ENCODE results near the gene SCG5.

Gene SCG5

DNA sequence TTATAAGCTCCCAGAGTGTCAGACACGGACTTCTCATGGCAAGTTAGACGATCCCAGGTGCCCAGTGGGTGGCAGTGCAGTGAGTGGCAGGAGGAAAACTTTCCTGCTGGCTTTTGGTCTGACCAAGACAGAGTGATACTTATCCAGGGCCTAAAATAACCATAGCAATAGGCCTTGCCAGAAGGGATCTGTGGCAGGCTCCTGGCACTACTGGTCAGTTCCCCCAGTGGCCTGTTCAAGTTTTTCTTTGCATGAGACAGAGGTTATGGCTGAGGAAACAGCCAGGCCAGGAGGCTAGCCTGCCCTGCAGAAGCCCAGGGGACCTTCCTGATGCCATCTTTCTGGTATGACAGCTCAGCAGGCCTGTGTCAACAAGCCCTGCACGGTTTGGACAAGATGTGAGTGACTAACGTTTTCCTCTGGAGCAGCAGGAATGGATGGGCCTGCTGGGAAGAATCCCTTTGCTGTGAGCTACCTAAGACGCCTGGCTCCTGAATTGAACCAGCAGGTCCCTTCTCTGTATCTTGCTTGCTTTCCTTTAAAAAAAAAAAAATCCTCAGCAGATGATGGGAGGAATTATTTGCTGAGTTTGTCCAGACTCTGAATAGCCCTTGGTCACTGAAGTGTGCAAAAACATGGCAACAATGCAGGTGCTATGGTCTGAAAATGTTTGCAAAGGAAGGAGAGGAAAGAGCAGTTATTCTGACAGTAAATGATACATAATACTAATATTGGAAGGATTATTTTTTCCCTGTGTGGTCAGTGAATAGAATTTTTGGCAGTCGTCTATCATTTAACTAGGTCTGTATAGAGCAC lies 18.0 kb downstream of the SCG5 start:
- no peak for DNase-seq (ENCODE audit: low read depth in 2 of 2)

DNA sequence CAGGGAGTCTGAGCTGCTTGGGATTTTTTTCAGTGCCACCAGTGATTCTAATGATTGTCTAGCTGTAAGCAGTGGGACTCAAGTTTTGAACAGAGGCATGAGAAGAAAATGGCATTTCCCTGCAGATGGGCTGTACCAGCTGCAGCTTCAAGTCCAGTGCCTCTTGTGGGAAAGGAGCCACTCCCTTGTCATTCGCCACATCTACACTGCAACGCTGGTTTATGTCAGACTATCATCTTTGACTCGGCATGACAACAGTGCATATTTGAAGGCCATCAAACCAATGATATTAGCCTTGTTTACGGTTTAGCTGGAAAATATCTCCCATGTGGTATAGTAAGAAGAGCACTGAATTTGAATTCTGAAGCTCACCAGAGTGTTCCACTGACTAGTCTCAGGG lies 22.2 kb downstream of the SCG5 start:
- DNase-seq (ENCODE audit: low read depth in 2 of 2), result no peak

DNA sequence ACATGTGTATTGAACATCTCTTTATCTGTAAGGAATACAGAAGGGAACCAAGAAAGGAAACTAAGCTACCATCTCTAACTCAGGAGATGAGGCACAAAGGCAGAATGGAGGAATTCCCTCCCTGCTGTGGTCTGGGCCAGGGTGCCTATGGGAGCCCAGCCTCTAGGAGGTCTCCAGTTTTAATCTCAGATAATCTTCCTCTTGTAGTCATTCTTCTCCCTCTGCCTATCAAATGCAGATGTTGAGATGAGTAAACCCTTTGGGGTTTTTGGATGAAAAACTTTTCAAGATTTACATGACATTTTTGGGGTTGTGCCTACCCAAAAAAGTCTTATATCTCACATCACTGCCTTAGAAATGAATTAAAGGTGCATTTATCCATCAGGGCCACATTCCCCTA lies 23.3 kb downstream of the SCG5 start:
- no peak for DNase-seq (ENCODE audit: low read depth in 2 of 2)

DNA sequence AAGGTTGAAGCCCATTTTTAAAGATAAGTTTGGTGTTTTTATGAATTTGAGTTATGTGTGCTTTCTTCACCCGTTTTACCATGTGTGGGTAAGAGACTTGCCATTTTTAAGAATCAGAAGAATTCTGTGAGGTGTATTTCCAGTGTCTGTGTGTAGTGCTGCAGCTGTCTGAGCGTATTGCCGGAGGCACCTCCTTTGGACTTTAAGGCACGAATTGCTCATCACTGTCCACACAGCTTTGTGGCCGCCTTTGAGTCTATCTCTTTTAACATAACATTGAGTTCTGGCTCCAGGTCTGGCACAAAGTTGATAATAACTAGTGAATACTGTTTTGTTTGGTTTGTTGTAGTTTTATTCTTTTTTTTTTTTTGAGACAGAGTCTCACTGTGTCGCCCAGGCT lies 25.8 kb downstream of the SCG5 start:
- no peak for DNase-seq (ENCODE audit: low read depth in 2 of 2)

DNA sequence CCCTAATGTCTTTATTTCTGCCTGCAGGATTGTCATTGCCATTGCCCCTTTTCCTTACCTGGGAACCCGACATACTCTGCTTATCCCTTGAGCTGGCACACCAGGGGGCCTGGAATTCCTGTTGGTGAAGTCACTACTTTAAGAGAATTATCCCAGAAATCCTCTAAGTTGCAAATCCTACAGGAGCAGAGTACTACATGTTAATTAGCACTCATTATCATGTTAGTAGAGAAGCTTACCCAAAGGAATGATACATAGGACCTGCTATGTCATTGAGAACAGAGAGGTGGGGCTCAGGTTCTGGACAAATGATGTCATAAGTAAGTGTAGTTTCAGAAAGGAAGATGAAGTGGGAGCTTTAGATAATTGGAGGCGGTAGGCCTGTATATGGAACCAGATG lies 27.4 kb downstream of the SCG5 start:
- DNase-seq (ENCODE audit: low read depth in 2 of 2), result no peak

DNA sequence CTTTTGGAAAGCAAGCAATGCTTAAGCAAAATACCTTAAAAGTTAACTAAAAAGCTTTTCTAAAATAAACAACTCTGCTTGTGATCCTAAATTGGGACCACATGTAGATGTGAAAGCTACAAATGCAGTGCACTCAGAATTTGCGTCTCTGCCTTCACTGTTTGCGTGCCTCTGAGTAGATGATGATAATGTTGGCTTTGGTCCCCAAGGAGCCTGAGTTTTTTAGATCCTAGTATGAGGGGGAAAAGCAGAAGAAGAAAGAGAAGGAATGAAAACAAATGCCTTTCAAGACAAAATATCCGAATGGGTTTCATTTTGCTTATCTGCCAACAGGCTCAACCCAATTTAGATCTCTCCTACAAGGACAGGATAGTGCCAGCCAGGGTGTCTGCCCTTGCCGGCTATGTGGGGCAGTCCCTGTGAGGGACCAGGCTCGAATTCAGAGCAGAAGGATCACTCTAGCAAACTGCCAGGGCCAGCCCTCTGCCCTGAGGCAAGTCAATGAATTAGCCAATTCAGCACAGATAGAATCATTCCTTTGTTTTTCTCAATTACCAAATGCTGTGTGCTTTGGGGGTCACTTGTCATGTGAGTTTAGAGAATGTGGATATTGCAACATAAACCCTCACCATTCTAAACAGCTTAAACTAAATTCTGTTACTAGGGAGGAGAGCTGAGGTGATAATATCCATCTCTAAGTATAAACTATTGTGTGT lies 28.5 kb downstream of the SCG5 start:
- DNase-seq (ENCODE audit: low read depth in 2 of 2), result no peak

DNA sequence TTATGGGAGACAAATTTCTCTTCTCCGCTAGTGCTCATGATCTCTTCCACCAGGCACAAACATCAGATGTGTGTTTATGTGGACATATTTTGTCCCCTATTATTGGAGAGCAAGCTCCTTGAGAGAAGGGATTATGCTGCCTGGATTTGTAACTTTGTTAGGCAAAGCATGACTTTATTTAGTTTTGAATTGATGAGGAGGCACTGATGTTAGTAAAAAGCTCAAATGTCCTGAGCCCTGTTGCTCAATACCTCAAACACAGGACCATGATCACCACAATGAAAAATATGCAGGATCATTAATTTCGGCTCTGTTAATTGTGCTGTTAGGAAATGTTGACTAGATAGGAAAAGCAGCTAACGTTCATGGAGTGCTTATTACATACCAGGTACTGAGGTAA lies 29.1 kb downstream of the SCG5 start:
- no peak for DNase-seq (ENCODE audit: low read depth in 2 of 2)

DNA sequence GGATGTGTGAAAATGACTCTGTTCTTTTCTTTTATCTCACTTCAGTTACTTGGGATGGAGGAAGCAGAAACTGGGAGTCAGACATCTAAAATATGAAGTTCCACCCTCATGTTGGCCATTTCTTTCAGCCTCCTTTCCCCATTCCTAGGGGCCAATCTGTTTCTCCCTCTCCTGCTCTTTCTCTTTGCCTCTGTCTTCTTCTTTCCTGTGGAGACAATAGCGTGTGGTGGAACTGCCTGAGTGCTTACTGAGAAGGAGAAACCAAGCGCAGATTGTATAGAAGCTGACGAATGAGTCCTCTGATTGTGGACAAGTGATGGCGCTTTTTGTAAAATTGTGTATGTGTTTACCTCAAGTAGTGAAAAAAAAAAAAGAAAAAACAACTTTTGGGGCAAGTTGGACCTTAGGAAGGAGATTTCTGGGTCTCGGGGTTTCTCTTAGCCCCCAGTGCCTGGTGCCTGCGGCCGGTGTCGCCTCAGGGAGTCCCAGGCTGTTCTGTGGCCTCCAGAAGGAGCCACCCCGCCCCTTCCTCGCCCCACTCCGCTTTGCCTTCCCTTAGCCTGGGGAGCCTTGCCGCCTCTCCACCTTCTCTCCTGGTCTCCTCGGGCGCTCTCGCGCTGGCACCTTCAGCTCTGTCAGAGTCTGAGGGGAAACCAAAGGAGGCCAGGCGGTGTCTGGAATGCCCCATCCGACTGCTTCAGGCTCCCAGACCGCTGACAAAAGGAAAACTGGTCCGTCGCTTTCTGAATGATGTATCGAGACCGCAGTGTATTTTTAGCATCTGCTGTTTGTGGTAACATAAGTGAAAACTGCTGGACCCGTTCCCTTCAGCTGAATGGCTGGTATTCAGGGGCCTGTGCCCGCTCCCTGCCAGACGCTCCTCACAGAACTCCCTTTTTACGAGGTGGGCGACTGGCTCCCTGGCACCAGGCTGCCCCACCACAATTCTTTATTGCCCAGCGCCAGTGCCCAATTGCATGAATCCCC lies 30.1 kb downstream of the SCG5 start:
- no peak for DNase-seq (ENCODE audit: low read depth in 2 of 2)

DNA sequence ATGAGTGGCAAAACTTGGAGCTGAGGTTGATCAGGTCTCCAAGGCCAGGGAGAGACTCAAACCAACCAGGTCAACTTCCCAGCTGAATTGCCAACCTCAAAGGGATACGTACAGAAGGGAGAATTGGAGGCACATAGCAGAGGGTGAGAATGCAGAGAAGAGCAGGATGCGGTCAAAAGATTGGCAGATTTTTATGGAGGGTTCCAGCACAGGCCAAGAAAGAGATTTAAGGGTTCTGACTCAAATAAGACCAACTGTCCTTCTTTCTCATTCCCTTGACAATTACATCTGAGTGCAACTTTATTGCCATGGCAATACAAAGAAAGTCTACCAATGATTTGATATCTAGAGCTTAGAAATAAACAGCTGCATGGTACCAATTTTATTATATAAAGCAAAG lies 33.2 kb downstream of the SCG5 start:
- DNase-seq (ENCODE audit: low read depth in 2 of 2), result no peak

DNA sequence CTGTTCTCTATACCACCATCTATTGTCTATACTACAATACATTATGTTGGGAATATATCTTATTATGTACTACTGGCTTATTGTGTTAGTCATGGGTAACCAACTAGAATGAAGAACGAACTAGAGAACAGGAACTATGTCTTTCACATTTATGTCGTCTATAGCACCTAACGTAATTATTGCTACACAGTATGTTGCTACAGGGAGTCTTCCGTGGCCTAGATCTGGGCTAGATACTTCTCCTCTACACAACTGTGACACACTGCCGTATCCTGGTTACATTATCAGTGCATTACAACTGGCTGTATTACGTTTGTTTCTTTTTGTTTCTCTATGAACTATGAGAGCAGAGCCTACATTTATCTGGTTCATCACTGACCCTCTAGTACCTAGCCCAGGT lies 34.0 kb downstream of the SCG5 start:
- DNase-seq (ENCODE audit: low read depth in 2 of 2), result no peak

DNA sequence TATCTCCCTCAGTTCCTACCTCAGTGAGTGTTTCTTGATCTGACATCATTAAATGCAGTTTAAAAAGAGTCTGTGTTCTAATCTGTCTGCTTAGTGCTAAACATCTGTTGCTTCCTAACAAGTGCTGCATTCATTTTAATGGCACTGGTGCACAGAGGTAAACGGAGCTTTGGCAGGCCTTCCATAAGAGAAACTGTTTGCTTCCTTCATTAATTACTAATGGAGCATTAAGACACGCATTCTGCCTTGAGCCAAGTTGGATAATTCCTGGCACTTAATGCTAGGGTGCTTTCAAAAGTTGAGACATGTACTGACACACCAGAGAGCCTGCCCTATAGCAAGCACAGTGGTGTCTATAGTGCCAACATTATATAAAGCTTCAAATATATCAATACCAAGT lies 34.7 kb downstream of the SCG5 start:
- DNase-seq (ENCODE audit: low read depth in 2 of 2), result no peak

DNA sequence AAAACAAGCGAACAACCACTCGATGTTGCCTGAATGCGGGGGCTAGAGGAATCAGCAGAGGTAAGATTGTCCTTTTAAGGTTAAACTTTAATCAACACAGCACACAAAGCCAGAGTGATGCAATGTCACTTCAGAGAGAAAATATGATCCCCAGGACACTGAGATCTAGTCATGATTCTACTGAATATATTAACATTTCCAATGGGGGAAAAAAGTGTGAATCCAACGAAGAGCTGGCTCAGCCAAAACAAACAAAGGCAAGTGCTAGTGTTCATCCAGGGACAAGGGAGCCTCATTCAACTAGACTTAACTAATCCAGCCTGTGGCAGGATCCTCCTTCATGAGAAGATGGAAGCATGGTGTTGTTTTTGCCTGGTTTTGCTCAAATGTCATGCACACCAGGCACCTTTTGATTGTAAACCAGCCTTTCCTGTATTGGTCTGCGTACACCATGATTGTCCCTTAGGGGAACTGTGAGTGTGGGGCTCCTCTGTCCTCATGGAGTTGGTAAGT lies 35.8 kb downstream of the SCG5 start:
- DNase-seq (ENCODE audit: low read depth in 2 of 2), result no peak

DNA sequence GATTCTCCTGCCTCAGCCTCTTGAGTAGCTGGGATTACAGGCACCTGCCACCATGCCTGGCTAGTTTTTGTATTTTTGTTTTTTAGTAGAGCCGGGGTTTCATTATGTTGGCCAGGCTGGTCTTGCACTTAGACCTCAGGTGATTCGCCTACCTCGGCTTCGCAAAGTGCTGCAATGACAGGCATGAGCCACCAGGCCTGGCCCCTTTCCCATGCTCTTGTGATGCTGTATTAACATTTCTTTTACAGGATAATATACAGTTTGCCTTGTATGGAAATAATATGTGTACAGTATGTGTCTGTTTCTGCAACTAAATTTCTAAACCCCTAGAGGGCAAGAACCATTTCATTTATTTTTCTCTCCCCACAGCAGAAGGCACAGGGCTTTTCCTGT lies 37.8 kb downstream of the SCG5 start:
- DNase-seq (ENCODE audit: low read depth in 2 of 2), result no peak

DNA sequence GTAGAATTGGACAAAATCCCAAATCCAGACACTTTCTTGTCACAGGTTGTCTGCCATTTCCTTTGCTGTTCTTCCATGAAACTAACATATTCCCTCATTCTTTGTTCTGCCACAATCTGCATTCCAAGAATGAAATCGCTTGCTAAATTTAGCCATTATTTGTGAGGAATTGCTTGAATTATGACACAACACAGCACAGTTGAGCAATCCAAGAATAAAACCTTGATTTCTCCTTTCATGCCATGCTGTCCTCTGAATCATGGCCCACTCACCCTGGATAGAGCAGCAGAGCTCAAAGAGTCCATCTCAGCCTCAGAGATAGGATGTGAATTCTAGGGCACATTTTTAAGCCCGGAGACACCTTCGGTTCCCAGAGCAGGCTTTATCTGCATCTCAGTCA lies 41.1 kb downstream of the SCG5 start:
- DNase-seq (ENCODE audit: low read depth in 2 of 2), result no peak

DNA sequence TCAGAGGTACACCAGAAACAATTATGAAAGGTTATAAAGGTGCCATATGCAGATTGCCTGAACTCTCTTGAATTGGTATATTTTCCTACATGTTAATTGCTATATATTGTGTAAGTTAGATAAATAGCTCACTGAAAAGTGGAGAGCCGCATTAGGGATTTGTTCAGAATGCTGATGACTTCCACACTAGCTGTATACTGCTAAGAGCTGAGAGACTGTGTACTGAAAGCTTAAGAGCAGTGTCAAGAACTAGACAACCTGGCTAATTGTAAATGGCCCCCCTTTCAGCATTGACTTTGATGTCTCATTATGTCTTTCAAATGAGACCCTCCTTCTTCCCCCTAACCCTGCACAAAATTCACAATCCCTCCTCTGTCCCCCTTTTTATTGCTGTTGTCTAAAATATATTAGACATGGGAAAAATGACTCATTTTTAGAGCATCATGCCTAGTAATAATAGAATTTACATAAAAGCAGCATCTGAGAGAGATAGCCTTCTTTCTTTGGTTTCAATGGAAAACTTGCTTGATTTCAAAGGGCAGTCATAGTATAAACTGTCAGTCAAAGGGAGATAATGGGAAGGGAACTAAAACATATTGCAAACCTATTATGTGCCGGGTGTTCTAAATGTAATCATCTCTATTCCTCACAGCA lies 41.6 kb downstream of the SCG5 start:
- no peak for DNase-seq (ENCODE audit: low read depth in 2 of 2)

DNA sequence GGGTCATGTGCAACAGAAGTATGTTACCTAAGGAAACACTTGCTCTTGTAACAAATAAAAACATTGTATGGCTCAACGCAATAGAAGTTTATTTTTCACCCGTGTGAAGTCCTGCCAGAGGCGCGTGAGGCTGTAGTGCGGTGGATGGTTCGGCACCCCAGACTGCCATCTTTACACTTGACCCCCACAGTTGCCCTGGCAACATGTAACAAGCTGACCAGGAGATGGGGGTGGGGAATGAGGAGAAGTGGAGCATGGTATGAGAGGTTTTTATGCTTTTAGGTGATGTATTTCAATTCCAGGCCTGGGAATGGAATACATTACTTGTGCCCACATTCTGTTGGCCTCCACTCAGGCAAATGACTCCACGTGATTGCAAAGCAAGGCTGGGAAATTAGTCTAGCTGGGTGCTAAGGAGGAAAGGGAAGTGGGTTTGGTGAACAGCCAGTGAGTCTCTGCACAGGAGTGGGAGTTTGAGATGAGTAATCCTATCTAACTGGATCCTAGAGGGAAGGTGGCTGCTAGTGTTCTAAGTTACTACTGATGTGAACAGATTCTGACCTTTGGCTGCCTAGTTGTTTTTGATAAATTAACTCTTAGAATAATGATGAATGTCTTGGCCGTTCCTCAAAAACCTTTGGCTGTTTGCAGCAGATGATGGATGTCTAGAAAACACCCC lies 42.5 kb downstream of the SCG5 start:
- no peak for DNase-seq (ENCODE audit: low read depth in 2 of 2)

DNA sequence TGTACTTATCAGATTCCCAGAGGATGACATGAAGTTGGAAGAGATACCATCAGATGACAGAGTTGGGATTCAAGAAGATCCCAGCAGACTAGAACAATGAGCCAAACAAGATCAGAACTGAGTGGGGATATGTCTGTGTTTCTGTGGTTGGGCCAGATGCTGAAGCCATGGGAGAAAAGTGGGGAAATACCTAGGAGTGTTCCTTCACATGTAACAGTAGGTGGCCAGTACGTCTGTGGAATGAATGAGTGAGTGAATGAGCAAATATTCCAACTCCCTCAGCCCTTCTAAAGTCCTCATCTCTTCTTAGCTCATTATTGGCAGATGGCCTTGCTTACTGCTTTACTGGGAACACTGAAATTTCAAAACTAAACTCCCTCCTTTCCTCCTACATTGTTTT lies 44.1 kb downstream of the SCG5 start:
- DNase-seq (ENCODE audit: low read depth in 2 of 2), result no peak

DNA sequence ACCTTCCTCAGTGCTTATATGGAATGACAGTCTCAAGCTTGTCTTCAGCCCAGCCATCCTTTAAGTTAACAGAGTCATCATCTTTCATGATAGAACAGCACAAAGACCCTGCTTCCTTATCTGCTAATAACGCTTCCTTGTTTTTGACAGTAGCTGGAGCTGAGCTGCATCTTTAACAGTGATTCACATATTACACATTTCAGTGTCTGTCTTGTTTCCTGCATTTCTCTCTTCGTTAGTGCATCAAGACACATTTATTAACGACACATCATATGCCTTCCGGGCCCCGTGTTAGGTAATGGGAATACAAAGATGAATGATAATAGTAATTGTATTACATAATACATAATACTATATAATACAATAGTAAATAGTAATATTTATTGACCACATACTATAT lies 46.0 kb downstream of the SCG5 start:
- no peak for DNase-seq (ENCODE audit: low read depth in 2 of 2)

DNA sequence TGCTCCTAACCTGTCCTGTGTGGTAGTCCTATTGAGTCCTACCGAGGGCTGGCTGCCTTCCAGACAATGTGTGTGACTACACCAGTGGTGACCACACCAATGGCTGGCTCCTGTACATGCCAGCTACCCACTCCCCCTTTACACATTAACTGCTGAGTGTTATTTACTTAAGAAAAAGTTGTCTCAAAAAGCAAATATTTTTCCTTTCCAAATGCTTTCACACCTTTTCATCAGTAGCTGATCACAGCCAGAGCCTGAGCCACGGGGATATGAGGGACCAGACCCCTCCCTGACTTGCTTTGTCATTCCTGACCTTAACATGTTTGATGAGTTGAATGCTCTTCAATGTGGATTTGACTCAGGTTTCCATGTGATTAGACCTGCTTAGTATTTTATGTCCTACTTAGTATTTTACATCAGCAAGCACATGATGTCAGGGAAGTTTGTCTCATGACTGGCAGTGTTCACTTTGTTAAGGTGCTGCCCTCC lies 46.7 kb downstream of the SCG5 start:
- no peak for DNase-seq (ENCODE audit: low read depth in 2 of 2)

DNA sequence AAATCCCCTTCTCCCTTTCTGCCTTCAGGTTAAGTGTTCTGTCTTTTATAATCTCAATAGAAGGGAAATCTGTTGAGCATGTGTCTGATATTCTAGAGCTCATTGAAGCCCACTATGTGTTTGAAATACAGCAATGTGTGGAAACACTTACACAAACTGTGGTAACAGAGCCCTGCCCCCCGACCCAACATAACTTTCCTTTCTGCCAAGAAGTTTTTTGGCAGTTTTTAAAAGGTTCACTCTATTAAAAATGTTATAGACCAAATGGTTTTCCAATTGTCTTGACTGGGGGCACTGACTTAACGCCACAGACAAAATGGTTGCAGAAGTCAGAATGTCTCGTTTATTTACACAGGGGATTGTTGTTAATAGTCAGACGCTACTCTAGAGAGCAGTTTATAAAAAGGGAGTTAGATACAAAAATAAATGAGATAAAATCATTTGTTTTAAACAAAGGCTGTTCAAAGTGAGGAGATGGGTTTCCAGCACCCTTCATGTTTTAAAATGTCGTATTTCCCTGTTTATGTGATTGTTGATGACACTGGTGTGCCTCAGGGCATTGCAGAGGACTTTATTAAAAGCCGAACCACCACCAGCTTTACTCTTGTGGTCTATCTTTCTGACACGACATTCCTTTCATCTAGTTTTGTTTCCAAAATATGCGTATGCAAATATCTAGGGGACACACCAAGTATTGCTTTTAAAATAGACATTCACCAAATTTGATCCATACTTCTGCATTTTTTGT lies 49.6 kb downstream of the SCG5 start:
- no peak for DNase-seq (ENCODE audit: low read depth in 2 of 2)

Data from stimulated activated CD4-positive, alpha-beta T cell treated with anti-CD3 and anti-CD28 coated beads, Interleukin-12 subunit alpha, Interleukin-12 subunit beta, amount 100 ng/mL, for 24 hours (primary cell).